NOMO-1 (cell line): ENCODE measurements around the gene LRCH1.

Experiments used
- DNase-seq, 2 experiments: peaks; one replicate each; lab custom pipeline; 2025; ENCODE audit not compliant: unreplicated experiment in 2 of 2; lab: John Stamatoyannopoulos, UW

The LRCH1 gene

DNA sequence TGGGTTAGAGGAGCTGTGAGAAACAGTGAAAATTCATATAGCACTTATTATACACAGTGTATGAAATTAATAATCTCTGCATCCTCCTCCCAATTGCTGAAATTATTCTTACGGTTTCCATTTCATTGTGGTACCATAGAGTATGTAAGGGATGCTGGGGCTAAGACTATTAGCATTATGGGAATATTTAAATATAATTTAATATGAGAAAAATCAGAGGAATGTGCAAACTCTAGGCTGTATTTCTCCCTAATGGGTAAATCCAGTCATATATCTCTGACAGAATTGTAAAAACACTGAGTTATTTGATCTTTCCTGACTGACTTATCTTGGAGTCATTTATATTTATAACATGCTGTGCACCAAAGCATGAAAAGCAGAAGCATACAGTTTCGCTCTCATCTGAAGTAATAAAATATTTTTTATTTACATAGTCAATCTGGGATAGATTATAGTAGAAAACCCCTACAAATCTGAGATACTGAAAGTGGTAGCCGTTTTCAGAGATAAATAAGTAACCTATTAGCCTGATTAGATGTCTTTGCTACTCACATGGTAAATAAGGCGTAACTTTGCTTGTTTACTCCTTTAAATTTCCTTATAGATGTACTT lies 34.9 kb downstream of the LRCH1 start:
- DNase-seq = peak in 1 of 2 experiments; percentile 58

DNA sequence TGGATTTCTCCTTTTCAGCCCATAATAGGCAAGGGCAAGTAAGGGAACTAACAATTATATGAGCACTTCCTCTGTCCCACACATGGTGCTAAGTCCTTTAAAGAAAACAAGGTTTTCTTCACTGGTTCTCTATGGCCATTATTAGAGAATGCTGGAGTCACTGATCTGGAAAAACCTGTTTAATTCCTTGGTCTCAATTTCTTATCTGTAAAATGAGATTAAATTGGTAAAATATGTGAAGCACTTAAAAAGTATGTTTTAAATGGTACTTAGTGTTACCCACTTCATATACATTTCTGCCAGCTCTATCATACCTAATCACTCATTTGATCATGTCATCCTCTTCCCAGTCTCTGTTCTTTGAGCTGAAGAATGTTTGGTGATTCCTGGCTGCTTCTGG lies 39.4 kb downstream of the LRCH1 start:
- no peak for DNase-seq

DNA sequence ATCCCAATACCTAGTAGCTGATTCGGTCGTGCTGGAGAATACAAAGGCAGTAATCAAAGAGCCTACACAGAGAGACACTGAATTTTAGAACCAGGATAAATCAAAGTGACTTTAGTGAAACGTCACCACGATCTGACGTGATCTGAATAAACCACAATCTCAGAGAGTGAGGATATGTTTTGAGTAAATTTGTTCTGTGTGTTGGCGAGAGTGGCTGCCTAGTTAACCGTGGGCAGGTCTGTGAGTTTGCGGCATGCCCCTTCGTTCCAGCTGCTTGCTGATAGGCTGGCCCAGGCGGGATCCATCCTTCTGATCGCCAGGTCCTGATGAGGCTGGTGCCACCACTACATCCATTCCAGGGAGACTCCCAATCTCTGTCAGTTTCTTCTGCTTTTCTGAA lies 40.4 kb downstream of the LRCH1 start:
- DNase-seq = no peak

DNA sequence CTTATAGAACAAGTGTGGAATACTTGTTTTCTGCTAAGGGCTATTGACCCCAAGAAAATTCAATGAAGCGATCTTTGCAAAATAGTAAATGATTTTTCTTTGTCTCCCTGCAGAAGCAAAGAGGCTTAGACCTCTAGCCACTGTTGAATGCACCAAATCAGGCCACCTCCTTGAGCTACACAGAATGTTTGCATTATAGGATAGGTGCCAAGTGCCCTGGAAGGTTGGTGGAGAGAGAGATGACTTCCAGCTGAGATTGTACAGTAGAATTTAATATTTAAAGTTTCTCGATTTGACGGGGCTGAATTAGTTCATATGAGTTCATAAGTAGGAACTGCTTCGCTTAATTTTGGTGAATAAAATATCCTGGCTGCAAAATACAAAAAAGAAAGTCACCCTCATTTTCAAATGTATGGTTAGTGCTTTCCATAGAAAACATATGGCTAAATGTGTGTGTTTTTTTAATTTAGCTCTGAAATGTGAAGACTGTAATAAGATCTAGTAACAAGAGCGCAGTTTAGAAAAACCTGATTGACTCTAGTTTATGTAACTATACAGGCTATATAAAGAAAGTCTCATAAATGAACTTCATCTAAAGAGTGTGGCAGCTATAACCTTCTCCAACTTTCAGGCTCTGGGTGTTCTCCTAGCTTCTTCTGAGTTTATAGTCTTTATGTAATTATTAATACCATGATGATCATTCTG lies 41.6 kb downstream of the LRCH1 start:
- DNase-seq = no peak

DNA sequence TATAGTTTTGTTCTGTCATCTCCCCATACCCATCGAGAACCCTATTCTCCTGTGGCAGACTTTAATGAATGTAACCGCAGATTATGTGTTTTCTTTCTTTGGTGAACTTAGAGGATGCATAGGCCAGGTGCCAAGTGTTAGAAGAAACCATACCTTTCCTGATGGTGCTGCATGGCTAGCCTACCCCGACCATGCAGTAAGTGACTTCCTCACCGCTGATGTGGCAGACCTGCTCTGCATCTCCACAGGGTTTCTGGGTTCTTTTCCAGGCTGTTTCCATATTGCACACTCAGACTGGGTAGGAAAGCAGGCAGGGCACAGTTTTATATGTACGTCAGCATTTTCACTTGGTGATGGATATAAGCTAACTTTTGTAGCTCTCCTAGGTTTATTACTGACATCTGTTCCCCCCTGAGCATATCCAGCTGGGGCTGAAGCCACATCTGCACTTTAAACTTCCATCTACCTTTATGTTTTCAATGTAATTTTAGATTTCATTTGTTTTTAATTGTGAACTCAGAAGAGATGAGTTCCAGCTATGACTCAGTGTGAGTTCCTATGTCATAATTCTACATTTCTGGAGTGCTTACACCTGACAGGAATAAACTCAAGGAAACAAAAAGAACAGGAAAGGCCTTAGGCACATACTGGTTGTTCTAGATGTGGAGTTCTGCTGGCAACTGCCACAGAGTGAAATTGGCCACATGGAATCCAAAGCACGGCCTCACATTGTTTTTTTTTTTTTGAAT lies 42.3 kb downstream of the LRCH1 start:
- no peak for DNase-seq

DNA sequence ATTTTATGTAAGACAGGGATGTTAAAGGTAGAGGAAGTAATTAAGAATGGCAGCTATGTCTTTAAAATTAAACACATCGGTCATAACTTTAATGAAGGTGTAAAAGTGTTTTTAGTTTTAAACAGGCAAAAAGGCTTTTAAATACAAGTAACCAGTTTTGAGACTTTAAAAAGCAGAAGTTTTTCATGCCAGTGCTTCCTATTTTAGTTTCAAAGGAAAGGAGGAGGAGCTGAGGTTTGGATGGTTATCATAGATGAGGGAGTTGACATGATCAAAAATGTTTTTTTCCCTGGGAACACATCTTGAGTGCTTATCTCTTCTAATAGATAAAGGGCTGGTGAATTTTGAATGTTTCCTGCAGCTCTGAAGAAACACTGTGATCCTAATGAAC lies 42.9 kb downstream of the LRCH1 start:
- peak; percentile 36 to 62 for DNase-seq

DNA sequence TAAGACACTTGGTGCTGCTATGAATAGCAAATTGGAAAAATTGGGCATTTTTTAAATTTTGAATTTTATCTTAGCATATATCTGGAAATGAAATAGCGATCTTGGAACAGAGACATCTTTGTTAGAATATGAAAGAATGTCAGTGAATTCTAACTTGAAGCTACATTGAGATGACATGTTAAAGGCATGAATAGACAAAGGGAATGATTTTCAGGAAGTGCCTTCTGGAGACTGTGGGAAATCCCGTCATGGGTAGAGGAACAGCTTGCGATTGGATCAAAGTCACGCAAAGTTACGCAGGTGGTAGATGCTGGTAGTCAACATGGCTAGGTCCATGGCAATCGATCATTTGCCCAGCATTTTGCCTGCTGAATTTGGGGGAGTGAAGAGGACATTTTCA lies 43.5 kb downstream of the LRCH1 start:
- DNase-seq = no peak

DNA sequence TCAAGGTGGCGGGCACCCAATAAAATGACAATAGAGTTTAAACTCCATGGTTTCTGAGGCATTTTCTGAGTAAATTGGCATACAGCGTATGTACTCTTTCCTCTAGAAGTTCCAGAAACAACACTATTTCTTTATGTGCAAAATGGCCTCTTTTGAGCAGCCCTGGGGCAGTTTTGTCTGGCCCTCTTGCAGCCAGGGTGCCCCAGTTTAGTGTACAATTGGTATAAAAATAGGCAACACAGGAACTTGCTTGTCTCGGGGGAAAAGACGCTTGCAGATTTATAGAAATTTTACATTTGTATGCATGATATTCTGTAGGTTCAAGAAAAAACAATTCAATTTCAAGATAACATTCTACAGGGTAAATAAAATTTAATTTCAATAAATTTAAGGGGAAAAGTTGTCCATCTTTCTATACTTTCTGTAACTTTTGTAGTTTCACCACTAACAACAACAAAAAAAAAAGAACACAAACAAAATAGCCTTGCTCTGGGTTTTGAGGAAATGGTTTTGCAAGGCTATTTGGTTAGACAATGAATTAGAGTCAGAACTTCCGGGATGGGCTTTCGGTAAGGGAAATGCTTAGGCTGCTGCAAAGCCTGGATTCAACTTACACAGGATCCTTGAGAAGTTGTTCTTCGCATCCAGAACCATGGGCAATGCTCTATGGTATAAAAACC lies 45.3 kb downstream of the LRCH1 start:
- DNase-seq = peak; percentile 79 to 83

DNA sequence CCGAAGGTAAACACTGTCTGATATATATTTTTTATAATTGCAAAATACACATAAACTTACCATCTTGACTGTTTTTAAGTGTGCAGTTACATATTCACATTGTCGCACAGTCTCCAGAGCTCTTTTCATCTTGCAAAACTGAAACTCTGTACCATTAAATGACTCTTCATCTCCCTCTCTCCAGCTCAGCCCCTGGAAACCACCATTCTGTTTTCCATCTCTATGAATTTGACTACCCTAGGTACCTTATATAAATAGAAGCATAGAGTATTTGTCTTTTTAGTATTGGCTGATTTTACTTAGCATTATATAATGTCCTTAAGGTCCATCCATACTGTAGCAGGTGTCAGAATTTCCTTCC lies 45.8 kb downstream of the LRCH1 start:
- no peak for DNase-seq

DNA sequence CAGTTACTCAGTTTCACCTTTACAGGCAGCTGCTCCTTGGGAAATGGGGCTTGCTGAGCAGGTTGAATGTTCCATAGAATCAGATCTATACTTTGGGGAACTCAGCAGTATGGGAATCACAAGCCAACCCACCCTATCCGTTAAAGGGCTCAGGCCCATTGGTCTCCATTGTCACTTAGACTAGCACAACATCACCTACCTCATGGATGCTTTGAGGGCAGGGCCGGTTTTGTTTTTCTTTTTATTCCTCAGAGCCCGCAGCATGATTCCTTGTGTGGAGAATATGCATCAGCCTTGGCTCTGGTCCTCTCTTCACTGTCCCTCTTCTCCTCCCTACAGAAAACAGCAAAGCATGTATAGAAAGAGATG lies 48.0 kb downstream of the LRCH1 start:
- DNase-seq = no peak

DNA sequence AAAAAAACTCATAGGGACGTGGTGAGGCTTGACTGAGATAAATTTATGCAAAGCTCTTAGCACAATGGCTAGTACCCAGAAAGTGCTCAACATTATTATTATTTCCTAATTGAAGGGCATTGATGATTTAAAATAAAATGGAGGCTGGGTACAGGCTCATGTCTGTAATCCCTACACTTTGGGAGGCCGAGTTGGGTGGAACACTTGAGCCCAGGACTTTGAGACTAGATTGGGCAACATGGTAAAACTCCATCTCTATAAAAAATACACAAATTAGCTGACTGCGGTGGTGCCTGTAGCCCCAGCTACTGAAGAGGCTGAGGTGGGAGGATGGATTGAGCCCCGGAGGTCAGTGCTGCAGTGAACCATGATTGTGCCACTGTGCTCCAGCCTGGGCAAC lies 49.6 kb downstream of the LRCH1 start:
- DNase-seq = no peak

DNA sequence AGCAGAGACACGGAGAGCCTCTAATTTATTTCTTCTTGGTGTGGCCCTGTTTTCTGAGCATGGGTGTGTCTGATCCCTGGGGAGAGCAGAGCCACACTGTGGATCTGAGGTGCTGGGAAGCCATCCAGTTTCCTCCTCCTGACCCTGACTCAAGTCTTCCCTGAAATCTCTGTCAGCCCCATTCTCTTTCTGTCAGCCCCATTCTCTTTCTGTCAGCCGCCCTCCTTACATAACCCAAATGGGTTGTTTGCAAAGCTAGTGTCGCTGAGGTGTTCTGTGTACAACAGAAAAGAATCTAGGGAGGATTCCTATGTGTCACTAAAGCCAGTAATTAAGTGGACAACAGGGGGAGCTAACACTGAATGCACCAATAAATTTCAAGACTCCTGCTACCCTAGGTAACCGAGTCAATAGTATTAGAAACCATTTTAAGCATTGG lies 50.2 kb downstream of the LRCH1 start:
- peak in 1 of 2 experiments; percentile 9 for DNase-seq

DNA sequence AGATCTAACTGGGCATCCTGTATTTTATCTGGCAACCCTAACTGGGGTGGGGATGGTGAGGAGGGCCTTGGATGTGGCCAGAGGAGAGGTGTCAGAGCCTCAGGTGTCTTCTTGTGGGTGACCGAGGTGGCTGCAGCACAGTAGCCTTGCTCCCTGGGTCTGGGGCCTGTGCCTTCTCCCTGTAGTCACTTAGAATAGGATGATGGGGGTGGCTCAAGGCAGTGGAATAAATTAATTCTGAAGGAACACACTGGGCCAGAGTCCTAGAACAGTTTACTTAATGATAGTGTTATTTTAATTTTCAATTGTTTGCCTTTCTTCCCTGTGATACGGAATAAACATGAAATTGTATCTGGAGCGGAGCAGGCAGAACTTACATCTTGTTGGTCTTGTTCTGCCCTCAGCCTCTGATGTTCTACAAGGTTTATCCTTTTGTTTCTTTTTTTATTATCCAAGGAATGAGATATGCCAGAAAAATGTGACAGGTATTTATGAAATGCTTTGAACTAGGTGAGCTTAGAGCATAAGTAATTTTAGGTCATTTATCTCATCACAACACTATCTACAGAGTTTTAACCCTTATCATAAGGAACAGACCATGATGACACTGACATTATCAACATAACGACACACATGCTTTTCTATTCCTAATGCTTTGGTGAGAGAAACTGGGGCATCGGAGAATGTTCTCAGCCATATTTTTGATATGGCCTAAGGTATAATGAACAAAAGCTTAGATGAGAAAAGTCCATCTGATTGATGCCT lies 51.4 kb downstream of the LRCH1 start:
- no peak for DNase-seq

DNA sequence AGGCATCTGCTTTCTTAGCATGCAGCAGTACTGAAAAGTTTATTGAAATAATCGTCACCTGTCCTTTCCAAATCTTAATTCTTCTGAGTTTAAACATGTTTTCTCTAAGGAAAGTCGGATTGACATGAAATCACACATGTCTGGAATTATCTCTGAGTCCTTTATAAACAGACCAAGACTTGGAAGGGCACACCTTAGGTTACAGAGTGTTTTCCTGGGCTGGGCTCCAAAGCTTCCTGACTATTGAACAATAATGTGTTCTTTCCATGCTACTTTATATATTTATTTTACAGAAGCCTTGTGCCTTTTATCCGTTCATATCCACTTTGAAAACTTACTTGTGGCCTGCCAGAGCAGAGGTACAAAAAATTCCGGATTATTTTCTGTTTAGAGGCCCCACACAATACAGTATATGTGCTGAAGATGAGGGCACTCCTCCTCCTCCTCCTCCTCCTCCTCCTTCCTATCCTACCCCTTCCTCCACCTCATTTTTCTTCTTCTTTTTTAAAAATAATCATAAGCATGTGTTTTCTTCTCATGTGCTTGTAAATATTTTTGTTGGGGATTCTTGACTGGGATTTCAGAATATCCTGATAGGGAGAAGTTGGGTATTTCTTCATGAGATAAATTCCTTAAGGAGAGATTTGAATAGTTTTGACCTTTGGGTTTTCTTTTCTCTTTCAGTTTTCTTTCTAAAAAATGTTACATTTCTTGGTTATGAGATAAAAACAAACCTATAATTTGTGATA lies 52.3 kb downstream of the LRCH1 start:
- DNase-seq = no peak

DNA sequence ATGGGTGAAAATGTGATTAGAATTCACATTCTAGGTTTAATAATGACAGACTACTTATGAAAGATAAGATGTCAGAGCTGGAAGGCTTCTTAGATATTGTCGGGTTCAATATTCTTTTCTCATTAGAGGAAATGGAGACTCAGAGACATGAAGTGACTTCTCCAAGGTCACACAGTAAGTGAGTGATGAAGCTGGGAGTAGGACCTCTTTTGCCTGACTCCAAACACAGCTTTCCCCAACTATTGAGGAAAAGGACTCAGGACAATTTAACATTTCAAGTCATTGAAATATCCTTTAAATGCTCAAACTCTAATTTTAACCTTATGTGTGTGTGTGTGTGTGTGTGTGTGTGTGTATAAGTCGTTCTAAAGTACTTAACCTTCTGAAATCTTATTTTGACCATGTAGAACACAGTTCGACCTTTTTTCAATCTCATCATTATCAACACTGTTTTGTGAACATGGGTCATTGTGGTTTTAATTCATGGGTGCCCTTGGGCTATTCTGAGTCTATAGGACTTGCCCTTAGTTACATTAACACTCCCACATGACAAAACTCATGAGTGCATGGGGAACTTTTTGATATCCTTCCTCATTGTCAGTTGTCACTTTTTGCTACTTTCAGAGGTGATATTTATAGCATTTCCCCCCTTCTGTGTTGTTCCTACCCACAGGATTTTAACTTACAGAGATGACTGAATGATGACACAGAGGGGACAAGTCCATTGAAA lies 53.0 kb downstream of the LRCH1 start:
- peak; percentile 24 to 62 for DNase-seq

DNA sequence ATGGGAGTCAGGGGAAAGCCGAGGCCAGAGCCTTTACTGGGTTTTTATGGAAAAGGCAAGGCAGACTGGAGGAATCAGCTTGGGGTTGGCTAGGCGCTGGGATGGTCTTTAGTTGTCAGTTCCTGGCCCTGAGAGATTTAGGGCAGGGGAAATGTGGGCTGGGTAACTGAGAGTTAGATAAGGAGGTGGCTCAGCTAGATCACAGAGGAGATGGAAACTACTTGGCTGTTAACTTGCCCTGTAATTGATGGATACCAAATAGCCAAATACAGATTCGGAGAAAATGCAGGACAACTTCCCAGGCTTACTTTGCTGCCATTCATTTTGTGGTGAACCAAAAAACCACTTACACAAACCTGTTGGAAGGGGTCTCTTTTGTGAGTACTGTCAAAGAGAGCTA lies 54.0 kb downstream of the LRCH1 start:
- DNase-seq = no peak

DNA sequence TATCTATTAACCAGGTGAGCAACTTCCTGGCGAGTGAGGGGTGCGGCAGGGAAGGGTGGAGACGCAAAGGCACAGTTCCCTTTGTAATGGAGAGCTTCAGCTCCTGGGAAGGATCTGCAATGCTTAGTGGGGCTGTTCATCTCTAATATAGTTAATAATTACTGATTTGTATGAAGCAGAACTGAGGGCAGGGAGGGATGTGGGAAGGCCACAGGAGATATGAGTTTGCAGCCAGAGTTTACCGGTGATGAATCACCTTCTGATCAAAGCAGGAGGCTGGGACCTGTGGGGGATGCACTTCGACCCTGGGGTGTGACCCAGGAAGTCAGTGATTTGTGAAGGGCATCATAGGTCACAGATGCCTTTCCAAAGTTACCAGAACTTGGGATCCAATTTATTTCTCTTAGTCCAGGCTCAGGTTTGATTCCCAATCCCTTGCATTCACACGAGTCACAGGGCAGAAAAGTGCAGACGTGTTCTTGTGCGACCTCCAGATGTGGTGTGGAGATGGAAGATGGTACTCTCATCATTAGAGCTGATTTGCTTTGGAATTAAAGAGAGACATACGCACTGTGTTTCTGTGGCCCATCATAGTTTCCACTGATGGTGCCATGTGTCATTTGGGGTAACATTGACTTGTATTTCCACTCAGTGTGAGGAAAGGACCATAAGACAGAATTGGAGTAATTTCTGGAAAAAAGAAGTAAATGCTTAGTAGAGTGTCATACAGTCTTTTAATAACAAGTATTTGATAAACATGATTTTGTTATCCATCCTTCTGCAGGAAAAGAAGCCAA lies 55.0 kb downstream of the LRCH1 start:
- DNase-seq = no peak

DNA sequence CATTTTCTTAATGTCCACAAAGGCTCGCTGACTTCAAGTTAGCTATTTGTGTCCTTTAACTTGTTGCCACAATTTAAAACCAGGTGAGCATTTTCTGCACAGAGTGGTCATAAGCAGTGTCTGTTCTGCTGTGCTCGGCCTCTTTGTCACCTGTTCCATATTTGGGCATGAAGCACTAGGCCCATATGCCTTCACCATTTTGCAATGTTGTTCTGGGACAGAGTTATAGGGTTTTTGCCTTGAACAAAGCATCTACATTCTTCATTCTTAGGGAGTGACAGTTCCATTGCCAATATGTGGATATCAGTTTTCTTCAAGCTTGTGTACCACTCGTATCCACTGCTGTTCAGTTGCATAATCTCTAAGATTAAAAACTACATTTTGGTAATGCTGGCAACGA lies 56.1 kb downstream of the LRCH1 start:
- no peak for DNase-seq

DNA sequence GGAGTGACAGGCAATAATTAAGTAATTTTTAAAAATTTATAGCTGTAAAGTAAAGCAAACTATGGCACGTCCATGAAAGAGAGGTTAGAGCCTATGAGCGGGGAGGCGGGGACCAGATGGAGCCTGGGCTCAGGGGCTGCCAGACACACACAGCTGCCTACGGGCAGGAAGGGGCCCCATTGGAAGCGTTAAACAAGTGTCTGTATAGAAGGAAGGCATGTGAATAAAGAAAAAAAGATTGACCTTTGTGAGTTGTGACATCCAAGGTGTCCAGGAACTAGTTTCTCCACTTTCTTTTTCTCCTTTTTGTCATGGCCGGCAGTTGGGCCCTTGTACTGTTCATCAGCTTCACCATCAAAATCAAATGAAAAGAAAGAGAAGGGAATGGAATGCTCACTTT lies 56.8 kb downstream of the LRCH1 start:
- no peak for DNase-seq
